ENCODE measurements around the gene POU2F1. TPM values are rescaled to one million over a fixed set of nuclear protein-coding genes. Genes with fewer than 3 reads are reported as not detected.

The POU2F1 gene
- total RNA-seq, 6 donors from 2014 or later, result 9.1 to 26.8 (median 15.6) TPM

DNA sequence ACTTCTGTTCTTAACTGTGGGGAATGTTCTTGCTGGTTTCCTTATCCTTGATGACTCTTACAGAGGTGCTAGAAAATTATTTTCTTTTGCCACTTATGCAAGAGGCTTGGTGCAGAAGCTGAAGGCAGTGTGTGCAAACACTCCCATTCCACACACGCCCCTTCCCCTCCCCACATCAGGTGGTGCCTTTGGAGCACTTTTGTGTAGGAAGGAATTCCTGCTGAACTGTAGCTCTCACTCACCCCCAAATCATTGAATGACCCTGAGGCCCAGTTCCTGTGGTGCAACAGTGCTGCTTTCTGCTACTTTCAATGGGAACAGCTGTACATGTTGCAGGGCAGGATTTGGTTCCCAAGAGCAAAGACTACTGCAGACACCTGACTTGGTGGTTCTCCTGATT is 195.8 kb downstream of the POU2F1 start:
- ATAC-seq (ENCODE audit: low FRiP score in 2 of 2) (peak; percentile 40 to 88), DNase-seq (peak in 1 of 2 donors; percentile 87)
- Histone ChIP-seq H3K9me3 (no peaks in the 10 kb centered on the region), H3K27ac (peak overlapping the region in 3 of 4 donors; percentile 19 to 42 (median 40)), H3K4me3 (no peak overlapping the region), H3K4me1 (peaks cover 0 to 19% (median 6%) of the 10 kb centered on the region in 4 donors), H3K27me3 (no peaks in the 10 kb centered on the region), H3K36me3 (peaks cover 4 to 43% (median 9%) of the 10 kb centered on the region in 4 donors)
- TF ChIP-seq, protein P1, sequence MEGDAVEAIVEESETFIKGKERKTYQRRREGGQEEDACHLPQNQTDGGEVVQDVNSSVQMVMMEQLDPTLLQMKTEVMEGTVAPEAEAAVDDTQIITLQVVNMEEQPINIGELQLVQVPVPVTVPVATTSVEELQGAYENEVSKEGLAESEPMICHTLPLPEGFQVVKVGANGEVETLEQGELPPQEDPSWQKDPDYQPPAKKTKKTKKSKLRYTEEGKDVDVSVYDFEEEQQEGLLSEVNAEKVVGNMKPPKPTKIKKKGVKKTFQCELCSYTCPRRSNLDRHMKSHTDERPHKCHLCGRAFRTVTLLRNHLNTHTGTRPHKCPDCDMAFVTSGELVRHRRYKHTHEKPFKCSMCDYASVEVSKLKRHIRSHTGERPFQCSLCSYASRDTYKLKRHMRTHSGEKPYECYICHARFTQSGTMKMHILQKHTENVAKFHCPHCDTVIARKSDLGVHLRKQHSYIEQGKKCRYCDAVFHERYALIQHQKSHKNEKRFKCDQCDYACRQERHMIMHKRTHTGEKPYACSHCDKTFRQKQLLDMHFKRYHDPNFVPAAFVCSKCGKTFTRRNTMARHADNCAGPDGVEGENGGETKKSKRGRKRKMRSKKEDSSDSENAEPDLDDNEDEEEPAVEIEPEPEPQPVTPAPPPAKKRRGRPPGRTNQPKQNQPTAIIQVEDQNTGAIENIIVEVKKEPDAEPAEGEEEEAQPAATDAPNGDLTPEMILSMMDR (IDR thresholded peaks at IDR 0.05), result no peak
- TF ChIP-seq POLR2A (IDR thresholded peaks at IDR 0.05), result no peak
- no peak for TF ChIP-seq EP300 (IDR thresholded peaks at IDR 0.05)
- no peak for TF ChIP-seq POLR2AphosphoS5 (IDR thresholded peaks at IDR 0.05)
- 50 to 73% methylated on average over 1 of the region's 1 CpG for WGBS, 2 donors

DNA sequence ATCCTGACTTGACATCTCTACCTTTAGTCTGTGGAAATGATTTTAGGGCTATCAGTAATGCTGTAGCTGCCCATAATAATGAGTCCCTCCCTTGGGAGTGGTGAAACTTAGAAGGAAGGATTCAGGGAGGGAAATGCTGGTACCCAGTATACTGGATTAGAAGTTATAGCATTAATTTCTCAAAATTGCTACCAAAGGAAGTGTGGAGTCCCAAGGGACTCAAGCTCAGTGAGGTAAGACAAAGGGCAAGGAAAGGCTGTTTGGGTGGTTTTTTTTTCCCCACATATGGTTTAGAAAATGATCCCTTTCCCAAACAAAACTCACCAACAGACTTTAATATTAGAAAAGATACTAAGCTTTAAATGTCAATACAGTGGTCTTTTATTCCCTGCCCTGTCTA is 197.7 kb downstream of the POU2F1 start:
- Histone ChIP-seq H3K27ac (no peak overlapping the region), H3K9me3 (no peaks in the 10 kb centered on the region), H3K4me1 (peaks cover 0 to 20% (median 6%) of the 10 kb centered on the region in 4 donors), H3K27me3 (no peaks in the 10 kb centered on the region), H3K36me3 (peaks cover 0 to 25% (median 4%) of the 10 kb centered on the region in 4 donors), H3K4me3 (no peak overlapping the region)
- TF ChIP-seq, protein P1 (IDR thresholded peaks at IDR 0.05), result no peak
- TF ChIP-seq POLR2AphosphoS5 (IDR thresholded peaks at IDR 0.05), result no peak
- no peak for TF ChIP-seq POLR2A (IDR thresholded peaks at IDR 0.05)
- TF ChIP-seq EP300 (IDR thresholded peaks at IDR 0.05), result no peak
- no peak for ATAC-seq (ENCODE audit: low FRiP score in 2 of 2)
- no peak for DNase-seq

DNA sequence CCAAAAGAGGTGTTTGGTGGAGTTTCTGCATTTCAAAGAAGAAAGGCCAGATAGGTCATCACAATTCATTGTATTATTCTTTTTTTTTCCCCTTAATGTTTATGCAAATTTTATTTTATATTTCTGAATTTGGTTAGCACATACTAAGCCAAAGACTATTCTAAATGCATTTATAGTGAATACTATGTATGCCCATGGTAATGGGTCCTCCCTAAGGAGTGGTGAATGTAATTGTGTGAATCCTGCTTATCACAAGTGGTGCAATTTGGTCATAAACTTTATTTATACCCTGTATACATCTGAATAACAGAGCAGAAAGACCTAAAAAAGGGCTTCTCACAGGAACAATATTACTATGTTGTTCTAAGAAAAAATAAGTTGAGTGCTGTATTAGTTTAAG is 198.6 kb downstream of the POU2F1 start:
- ATAC-seq (ENCODE audit: low FRiP score in 2 of 2), result no peak
- peaks cover 0 to 19% (median 4%) of the 10 kb centered on the region in 4 donors for H3K36me3 ChIP-seq
- no peak overlapping the region for H3K27ac ChIP-seq
- no peaks in the 10 kb centered on the region for H3K27me3 ChIP-seq
- H3K4me1 ChIP-seq, result peaks cover 0 to 21% (median 6%) of the 10 kb centered on the region in 4 donors
- no peaks in the 10 kb centered on the region for H3K9me3 ChIP-seq
- no peak for DNase-seq
- TF ChIP-seq, protein P1 (IDR thresholded peaks at IDR 0.05), result no peak
- TF ChIP-seq POLR2A (IDR thresholded peaks at IDR 0.05) (no peak), EP300 (IDR thresholded peaks at IDR 0.05) (no peak), POLR2AphosphoS5 (IDR thresholded peaks at IDR 0.05) (no peak)
- no peak overlapping the region for H3K4me3 ChIP-seq

DNA sequence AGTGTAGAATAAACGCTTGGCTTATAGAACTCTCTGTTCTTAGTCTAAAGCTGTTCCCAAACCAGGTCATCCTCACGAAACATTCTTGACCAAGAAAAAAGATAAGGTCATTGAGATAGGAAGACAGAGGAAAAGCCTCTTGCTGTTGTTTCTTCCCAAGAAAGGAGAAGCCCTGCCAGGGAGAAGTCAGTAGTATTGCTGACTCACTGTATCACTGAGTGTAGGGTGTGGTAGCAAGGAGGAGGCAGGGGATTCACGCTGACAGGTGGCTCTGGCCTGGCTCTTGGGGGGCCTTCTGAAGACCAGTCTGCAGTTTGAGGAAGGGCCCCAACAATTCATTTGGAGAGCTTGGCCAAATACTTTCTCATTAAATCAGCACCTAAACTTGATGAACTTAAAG is 199.8 kb downstream of the POU2F1 start:
- DNase-seq (no peak), ATAC-seq (ENCODE audit: low FRiP score in 2 of 2) (no peak)
- Histone ChIP-seq H3K27ac (no peak overlapping the region), H3K36me3 (peaks cover 0 to 9% (median 1%) of the 10 kb centered on the region in 4 donors), H3K27me3 (no peaks in the 10 kb centered on the region), H3K4me3 (no peak overlapping the region), H3K4me1 (peaks cover 0 to 20% (median 6%) of the 10 kb centered on the region in 4 donors), H3K9me3 (no peaks in the 10 kb centered on the region)
- WGBS, 2 donors, result 28 to 55% methylated on average over 3 of the region's 3 CpGs
- TF ChIP-seq EP300 (IDR thresholded peaks at IDR 0.05), result no peak
- TF ChIP-seq POLR2AphosphoS5 (IDR thresholded peaks at IDR 0.05), result no peak
- TF ChIP-seq POLR2A (IDR thresholded peaks at IDR 0.05), result no peak
- TF ChIP-seq, protein P1 (IDR thresholded peaks at IDR 0.05), result no peak

All from upper lobe of left lung (tissue), 6 donors.